ENCODE measurements around the gene PACSIN2.
"Not testable (repeated sequence)": the region's sequence is repeated elsewhere in the genome, so short reads cannot be mapped to it uniquely, and the experiment has no call there.

Gene PACSIN2

DNA sequence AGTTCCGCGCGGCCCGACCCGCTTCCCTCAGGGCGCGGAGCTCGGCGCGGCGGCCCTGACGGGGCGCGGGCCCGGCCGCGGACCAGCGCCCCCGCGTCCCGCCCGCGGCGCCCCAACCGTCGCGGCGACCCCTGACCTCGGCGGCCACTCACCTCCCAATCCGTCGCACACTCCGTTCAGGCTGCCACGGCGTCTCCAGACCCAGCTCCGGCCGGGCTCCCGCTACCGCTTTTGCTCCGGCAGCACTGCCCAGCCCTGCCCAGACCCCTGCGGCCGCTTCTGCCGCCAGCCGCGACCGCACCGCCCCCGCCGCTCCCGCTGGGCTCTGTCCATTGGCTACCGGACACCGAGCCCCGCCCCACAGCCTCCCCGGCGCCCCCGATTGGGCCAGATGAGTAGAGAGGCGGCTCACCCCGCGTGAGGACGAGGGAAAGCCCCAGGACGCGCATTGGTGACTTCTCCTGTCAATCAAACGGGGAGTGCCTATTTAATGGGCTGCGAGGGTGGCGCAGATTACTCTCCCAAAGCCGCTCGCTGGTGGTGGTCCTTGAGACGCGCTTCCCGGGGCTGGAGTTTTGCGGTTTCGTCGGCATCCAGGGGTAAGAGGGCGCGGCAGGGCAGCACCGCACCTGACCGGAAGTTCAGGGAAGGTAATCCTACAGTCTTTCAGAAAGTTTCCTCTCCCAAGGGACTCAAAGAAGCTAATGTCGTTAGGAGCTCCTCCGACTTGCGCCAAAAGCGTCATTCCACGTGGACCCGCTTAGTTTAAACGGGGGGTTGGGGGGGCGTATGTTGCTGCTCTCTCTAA, at the start of gene PACSIN2:
PACSIN2 (minus strand) TSS at position 281 of the 808 bp plus-strand sequence. CDS start 103,069 bp downstream, outside the sequence.
- peak; percentile 99 for DNase-seq (ENCODE audit: low spot score)

GRCh38 chr22:43060183-43060582, 45.2 kb upstream of the PACSIN2 start:
- DNase-seq (ENCODE audit: low spot score) = peak; percentile 85

- no peak for DNase-seq (ENCODE audit: low spot score)
Measured at GRCh38 chr22:43057641-43058040, 42.7 kb upstream of the PACSIN2 start.

GRCh38 chr22:43053176-43053575, 38.2 kb upstream of the PACSIN2 start:
- DNase-seq (ENCODE audit: low spot score) = peak; percentile 61

DNA sequence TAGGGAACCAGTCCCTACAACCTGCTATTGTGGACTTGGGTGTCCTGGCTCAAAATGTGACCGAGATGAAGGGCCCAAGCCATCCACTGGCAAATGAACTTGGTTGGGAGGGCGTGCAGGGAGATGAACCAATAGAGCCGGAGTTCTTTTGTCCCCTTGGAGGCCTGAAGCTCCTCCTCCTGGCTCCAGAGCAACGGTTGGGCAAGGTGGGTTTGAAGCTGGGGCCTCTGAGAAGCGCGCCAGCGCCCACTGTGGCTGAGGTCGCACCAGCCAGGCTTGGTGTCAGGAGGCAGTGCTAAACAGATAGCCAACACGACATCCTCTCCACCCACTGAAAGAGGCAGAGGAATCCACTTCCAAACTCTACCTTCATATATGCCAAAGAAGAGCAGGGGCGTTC, 36.0 kb upstream of the PACSIN2 start:
- DNase-seq (ENCODE audit: low spot score) = peak; percentile 33

DNA sequence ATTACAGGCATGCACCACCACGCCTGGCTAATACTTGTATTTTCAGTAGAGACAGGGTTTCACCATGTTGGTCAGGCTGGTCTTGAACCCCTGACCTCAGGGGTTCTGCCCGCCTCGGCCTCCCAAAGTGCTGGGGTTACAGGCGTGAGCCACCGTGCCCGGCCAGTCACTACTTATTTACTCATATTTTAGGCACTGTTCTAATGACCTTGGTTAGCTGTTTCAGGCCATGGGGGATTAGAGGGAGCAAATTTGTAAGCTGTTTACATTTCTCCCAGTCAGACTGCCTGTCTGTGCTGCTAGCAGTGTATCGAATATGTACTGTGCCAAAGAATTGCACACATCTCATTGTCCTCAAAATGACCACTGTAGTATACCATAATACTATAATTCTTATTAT, 32.7 kb upstream of the PACSIN2 start:
- no peak for DNase-seq (ENCODE audit: low spot score)

GRCh38 chr22:43044290-43044712, 29.4 kb upstream of the PACSIN2 start:
- DNase-seq (ENCODE audit: low spot score) = no peak

DNA sequence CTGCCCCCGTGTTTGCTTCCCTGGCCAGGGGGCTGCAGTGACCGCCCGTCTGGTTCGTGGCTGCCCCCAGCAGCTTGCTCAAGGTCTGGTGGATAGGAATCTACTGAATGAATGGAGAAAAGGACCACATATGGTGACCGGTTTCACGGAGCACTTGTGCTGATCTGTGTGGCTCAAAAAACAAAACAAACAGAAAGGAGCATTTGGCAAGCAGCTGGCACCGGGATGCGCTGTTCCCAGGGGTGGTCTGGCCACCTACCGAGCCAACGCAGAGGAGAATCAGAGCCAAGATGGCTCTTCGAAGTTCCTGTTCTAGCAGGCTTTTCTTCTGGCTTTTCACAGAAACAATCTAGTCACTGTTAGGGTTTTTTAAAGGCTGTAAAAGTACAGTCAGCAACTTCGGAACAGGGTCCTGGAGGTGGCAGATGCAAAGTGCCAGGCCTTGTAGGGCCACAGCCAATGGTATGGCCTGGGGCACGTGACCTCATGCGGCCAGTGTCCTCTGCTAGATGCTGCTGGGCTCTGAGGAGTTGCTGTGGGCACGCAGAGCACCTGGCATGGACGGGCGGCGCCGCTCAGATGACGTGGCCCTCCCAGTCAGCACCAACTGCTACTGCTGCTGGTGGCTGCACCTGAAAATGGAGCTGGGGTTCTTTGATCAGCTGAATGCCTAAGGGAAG, 27.3 kb upstream of the PACSIN2 start:
- no peak for DNase-seq (ENCODE audit: low spot score)

DNA sequence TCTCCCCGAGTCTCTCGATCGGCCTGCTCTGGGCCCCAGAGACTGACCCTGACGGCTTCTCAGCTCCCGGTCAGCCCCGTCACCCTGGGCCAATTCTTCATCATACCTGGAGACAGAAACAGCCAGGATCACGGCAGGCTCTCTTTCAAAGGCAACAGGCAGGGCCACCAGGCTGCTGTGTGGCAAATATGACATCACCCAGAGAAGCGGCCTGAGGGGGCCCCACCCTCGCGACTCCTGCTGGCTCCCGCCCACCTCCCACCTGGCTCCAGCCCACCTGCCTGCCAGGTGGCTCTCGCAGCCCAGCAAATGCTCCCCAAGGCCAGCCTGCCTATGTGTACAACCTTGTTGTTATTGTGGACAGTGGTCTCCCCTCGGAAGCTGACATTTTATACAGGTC, 24.9 kb upstream of the PACSIN2 start:
- no peak for DNase-seq (ENCODE audit: low spot score)

DNA sequence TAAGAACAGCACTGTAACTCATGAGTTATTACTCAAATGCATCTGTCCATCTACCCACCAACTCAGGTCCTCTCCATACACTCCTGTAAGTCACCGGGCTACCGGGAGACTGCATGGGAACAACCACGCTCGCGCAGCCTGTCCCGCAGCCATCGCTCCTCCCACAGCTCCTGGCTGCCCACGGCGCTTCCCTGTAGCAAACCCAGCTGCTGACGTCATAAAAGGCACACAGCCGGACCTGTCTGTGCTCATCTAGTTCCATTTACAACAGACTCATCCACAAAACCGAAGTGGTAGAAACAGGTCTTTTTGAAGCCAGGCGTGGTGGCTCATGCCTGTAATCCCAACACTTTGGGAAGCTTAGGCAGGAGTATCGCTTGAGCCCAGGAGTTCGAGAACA, 23.4 kb upstream of the PACSIN2 start:
- DNase-seq (ENCODE audit: low spot score) = no peak

- no peak for DNase-seq (ENCODE audit: low spot score)
Measured at GRCh38 chr22:43036282-43036829, 21.4 kb upstream of the PACSIN2 start.

DNA sequence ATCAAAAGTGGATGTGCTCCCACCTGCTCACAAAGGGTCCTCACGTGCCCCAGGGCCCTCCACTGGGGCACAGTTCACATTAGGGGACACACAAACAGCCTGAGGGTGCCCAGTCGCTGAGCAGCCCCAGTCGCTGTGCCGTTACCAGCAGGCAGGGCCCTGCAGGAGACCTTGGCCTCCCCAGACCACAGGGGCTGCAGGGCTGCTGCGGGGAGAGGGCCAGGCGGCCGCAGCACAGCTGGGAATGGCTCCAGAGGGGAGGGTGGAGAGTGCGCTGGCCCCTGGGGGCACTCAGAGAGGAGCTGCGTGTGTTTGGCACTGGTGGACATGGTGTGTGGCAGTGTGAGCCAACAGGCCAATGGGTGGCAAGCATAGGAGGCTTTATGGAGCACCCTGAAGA, 20.3 kb upstream of the PACSIN2 start:
- no peak for DNase-seq (ENCODE audit: low spot score)

DNA sequence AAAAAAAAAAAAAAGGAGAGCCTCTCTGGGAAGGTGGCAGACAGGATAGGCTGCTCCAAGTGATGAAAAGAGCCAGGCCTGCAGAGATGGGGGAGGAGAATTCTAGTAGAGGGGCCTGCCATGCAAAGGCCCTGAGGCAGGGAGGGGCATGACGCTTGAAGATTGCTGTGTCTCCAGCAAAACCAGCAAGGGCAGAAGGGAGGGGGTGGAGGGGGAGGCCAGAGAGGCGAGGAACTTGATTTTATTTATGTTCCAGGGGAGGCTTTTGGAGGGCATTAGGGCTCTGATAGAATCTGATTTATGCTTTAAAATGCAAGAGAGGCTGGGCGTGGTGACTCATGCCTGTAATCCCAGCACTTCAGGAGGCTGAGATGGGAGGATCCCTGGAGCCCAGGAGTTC, 16.7 kb upstream of the PACSIN2 start:
- no peak for DNase-seq (ENCODE audit: low spot score)

DNA sequence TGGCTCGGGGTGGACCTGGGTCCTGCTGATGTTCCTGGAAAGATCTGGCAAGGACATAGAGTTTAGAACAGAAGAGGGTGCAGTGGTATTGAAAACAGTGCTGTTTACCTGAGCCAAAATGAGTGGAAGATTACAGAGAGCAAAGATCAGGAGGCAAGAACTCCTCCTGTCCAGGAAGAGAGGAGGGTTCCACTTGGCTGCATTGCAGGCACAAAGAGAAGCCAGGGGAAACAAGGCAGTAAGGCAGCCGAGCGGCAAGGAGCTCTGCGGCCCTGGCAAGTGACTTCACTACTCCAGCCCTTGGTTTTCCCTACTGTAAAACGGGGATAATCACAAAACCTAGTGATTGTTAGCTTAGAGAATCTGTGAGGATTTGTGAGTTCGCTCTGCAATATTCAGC, 3.7 kb upstream of the PACSIN2 start:
- no peak for DNase-seq (ENCODE audit: low spot score)

DNA sequence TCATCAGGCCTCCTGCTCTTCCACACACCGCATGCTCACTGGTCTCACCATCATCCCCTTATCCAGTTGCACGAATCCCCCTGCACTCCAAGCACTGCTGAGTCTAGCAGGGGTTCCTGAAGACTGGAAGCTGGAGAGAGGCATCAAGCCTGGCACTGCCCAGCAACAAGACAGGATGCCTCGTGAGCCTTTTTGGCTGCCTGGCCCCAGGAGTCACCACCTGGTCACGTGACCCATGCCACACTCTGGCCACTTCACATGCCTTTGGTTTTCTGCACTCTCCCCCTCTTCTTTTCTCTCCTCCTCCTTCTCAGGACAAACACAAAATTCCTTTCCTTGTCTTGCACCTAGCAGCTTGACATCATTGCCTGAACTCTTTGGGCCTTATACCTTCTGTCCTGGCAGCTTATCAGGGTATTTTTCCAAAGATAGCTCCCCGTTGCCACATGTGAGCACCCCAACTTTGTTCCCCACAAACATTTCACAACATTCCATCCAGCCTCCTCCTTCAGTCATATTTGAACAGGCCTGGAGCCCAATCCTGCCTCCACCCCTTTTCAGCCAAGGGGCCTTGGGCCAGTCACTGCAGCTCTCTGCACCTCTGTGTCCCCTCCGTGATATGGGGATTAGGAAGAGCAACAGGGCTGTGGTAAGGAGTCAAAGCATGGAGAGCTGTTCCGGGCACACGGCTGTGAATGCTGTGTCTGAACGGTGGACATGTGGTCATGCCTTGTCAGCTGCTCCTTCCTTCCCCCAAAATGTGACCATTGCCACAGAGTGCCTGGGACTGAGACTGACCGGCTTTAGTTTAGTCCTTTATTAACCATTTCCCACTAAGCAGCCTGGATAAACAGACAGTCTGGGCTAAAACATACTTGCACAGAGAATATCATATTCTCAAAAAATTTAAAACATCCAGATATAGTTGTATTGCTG, 2.8 kb upstream of the PACSIN2 start:
- DNase-seq (ENCODE audit: low spot score) = no peak

- DNase-seq (ENCODE audit: low spot score) = not testable (repeated sequence)
Measured at GRCh38 chr22:43016150-43016549, 1.2 kb upstream of the PACSIN2 start.

- DNase-seq (ENCODE audit: low spot score) = no peak
Measured at GRCh38 chr22:43015677-43016042, 711 bp upstream of the PACSIN2 start.

- DNase-seq (ENCODE audit: low spot score) = peak; percentile 78
Measured at GRCh38 chr22:43014316-43014868, 557 bp downstream of the PACSIN2 start.

GRCh38 chr22:43013355-43014315, 1.3 kb downstream of the PACSIN2 start:
- DNase-seq (ENCODE audit: low spot score) = peak; percentile 33

GRCh38 chr22:43012390-43012789, 2.6 kb downstream of the PACSIN2 start:
- no peak for DNase-seq (ENCODE audit: low spot score)

DNA sequence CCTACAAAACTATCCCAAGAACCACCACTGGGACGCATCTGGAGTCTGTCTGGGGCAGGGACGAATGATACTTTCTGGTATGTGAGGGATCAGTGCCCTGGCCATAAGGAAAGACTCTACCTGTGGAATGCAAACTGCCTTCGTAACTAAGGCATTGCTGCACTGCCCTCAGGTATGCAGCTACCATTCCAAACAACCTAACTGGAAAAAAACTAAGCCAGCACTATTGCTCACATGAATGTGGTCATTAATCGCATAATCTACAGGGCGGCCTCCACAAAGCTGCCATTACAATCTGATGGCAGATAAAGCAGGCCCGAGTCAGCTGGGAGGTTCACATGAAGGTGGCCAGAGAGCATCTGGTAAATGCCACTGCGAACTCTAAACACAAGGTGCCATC, 3.9 kb downstream of the PACSIN2 start:
- no peak for DNase-seq (ENCODE audit: low spot score)

Measured in D341Med (cell line).